Fibroblast of the aortic adventitia (primary cell): Measurements from ENCODE around the gene KLRF2. TPM values are rescaled to one million over a fixed set of nuclear protein-coding genes. Genes with fewer than 3 reads are reported as not detected.

ENCODE experiments used
- DNase-seq: peaks from one replicate; pipeline ENCODE4 v3.0.0-alpha.2; 2010; ENCODE audit warnings: low read depth
- H3K4me3 ChIP-seq: 2 replicates; pipeline ENCODE4 v1.5.1; 2011; ENCODE audit warnings: low read depth, mild to moderate bottlenecking, control low read depth, low read length, moderate library complexity
- CTCF ChIP-seq: IDR thresholded peaks from 2 replicates; pipeline ENCODE4 v1.5.1; 2011; ENCODE audit warnings: mild to moderate bottlenecking, low read length, control low read depth, inconsistent platforms; ENCODE audit not compliant: insufficient read depth
- total RNA-seq: library from RNA; depleted of rRNA; stranded (reverse); fragments of >200 nt; gene quantifications from 2 replicates; pipeline ENCODE4 v1.2.3, GENCODE V29; 2012; ENCODE audit warnings: low replicate concordance

The KLRF2 gene
- total RNA-seq, 1 donor: not detected

GRCh38 chr12:9943240-9943639, 62.0 kb downstream of the KLRF2 start:
- no peak for DNase-seq
- TF ChIP-seq CTCF: no peak
- H3K4me3 ChIP-seq: no peak overlapping the region

GRCh38 chr12:9944391-9944790, 63.1 kb downstream of the KLRF2 start:
- TF ChIP-seq CTCF: no peak
- no peak for DNase-seq

More at GRCh38 chr12:9944391-9944790, 63.1 kb downstream of the KLRF2 start:
- H3K4me3 ChIP-seq: no peak overlapping the region

Other genes starting within 250 kb of the KLRF2 start
- 4.6 and 16.7 TPM in 2 replicates for gene CLEC2D, start 211.8 kb upstream of the KLRF2 start, total RNA-seq
- not detected in 2 replicates for gene CLECL1, start 148.4 kb upstream of the KLRF2 start, total RNA-seq
- gene CD69, start 120.6 kb upstream of the KLRF2 start, total RNA-seq: not detected in 2 replicates
- gene KLRF1, start 54.0 kb upstream of the KLRF2 start, total RNA-seq: not detected in 2 replicates
- 16.5 and 58.1 TPM in 2 replicates for gene CLEC2B, start 12.1 kb upstream of the KLRF2 start, total RNA-seq
- gene CLEC2A, start 50.9 kb downstream of the KLRF2 start, total RNA-seq: not detected in 2 replicates
- gene CLEC12A, start 89.9 kb downstream of the KLRF2 start, total RNA-seq: not detected in 2 replicates
- gene CLEC1B, start 117.6 kb downstream of the KLRF2 start, total RNA-seq: not detected in 2 replicates
- not detected in 2 replicates for gene CLEC12B, start 129.1 kb downstream of the KLRF2 start, total RNA-seq
- not detected in 2 replicates for gene CLEC9A, start 149.2 kb downstream of the KLRF2 start, total RNA-seq
- gene CLEC1A, start 217.5 kb downstream of the KLRF2 start, total RNA-seq: 0.16 TPM in 1 of 2 replicates, not detected in the other
- not detected in 2 replicates for gene CLEC7A, start 248.7 kb downstream of the KLRF2 start, total RNA-seq